GM12874 (cell line): ENCODE measurements around the gene MACROD2.

Experiments
- CTCF ChIP-seq: IDR thresholded peaks from 2 replicates; pipeline ENCODE4 v1.5.1; 2011; ENCODE audit warnings: low read depth, mild to moderate bottlenecking, control low read depth, low read length, moderate library complexity; ENCODE audit not compliant: insufficient read depth

The MACROD2 gene

GRCh38 chr20:14631011-14631410, 635.7 kb downstream of the MACROD2 start:
- no peak for TF ChIP-seq CTCF

GRCh38 chr20:14632906-14633305, 637.6 kb downstream of the MACROD2 start:
- 0 out of 2 replicates have a peak, but pooled peaks have one; percentile 8 for TF ChIP-seq CTCF

- TF ChIP-seq CTCF = no peak
Observed at GRCh38 chr20:14633507-14633906, 638.2 kb downstream of the MACROD2 start.

- TF ChIP-seq CTCF = no peak
Observed at GRCh38 chr20:14634665-14635064, 639.3 kb downstream of the MACROD2 start.

GRCh38 chr20:14637441-14637840, 642.1 kb downstream of the MACROD2 start:
- TF ChIP-seq CTCF = no peak

GRCh38 chr20:14643146-14643545, 647.8 kb downstream of the MACROD2 start:
- TF ChIP-seq CTCF = no peak

- no peak for TF ChIP-seq CTCF
Observed at GRCh38 chr20:14643556-14643955, 648.2 kb downstream of the MACROD2 start.
